ENCODE results near the gene TBC1D14.
A peak's percentile ranks its signal among the peaks of the same experiment; 100 is the strongest.

TBC1D14 gene

DNA sequence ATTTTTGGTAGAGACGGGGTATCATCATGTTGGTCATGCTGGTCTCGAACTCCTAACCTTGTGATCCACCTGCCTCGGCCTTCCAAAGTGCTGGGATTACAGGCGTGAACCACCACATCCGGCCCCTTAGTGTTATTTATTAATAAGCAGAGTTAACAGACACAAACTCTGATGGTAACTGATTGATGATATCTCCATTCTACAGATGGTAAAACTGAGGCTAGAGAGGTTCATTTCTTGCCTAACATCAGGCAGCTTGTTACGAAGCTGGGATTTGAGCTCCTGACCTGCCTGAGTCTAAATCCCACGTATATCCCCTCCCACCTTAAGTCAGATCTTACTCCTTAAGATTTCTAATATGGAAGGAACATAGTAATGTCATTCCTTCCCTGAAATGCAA is 36.9 kb downstream of the TBC1D14 start:
- no peak for TF ChIP-seq ZFX (IDR thresholded peaks at IDR 0.05)
- TF ChIP-seq, protein P1, sequence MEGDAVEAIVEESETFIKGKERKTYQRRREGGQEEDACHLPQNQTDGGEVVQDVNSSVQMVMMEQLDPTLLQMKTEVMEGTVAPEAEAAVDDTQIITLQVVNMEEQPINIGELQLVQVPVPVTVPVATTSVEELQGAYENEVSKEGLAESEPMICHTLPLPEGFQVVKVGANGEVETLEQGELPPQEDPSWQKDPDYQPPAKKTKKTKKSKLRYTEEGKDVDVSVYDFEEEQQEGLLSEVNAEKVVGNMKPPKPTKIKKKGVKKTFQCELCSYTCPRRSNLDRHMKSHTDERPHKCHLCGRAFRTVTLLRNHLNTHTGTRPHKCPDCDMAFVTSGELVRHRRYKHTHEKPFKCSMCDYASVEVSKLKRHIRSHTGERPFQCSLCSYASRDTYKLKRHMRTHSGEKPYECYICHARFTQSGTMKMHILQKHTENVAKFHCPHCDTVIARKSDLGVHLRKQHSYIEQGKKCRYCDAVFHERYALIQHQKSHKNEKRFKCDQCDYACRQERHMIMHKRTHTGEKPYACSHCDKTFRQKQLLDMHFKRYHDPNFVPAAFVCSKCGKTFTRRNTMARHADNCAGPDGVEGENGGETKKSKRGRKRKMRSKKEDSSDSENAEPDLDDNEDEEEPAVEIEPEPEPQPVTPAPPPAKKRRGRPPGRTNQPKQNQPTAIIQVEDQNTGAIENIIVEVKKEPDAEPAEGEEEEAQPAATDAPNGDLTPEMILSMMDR (conservative IDR thresholded peaks at IDR 0.05), result no peak

DNA sequence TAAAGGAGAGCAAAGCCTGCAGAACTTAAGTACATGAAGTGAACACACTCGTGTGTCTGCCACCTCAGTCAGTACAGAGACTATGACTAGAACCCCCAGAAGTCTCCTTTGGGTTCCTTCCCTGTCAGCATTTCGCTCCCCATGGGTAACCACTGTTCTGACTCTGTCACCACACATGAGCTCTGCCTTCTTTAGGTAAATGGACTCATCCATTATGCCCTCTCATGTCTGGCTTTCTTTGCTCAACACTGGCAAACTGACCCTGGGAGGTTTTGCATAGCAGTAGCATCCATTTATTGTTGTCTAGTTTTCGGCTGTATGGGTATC is 38.5 kb downstream of the TBC1D14 start:
- no peak overlapping the region for H3K27ac ChIP-seq
- no peak for TF ChIP-seq ZFX (IDR thresholded peaks at IDR 0.05)
- TF ChIP-seq, protein P1 (conservative IDR thresholded peaks at IDR 0.05), result no peak

More for the DNA sequence above, 36.9 kb downstream of the TBC1D14 start:
- H3K27ac ChIP-seq, result no peak overlapping the region

DNA sequence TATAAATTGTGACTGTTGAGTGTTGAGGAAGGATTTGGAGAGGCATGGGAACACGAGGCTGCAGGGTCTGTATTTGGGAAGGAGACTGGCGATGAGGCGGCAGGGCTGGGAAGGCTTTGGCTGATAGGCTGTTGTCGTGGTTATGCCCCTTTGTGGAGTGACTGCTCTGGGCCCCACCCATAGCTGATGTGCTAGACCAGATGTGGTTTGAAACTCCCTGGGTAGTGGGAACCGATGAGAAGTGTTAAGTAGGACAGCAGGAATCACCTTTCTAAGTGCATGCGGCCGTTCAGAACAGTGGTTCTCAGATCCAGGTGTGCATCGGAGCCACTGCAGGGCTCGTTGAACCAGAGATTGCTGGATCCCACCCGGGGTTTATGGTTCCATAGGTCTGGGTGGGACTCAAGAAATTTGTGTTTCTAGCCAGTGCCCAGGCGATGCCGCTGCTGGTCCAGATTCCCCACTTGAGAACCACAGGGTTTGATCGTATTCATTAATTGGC is 42.3 kb downstream of the TBC1D14 start:
- H3K27ac ChIP-seq, result no peak overlapping the region
- TF ChIP-seq, protein P1 (conservative IDR thresholded peaks at IDR 0.05), result no peak
- TF ChIP-seq ZFX (IDR thresholded peaks at IDR 0.05), result no peak

DNA sequence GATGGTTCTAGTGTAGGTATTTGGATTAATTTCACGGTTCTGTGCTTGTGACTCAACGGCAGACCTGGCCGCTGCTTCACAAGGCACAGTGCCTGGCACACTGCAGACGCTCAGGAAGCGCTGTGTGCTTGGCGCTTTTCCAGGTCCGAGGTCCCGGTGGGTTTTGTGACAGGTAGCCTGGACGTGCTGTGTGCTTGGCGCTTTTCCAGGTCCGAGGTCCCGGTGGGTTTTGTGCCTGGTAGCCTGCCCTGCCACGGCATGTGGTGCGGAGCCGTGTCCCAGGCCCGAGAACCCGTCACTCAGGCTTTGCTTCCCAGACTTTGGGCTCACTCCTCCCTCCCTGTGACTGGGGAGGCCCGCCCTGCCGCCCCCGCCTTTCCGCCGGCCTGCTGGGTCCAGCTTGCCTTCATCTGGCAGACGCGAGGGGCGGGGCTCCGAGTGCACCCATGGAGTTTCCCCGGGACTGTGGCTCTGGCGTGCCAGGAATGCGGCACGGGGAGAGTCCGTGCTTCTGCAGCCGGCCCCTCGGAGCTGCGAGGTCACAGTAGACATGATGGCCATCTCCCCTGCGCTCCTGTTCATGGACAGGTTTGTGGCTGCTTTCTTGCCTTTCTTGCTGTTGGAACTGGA is 44.2 kb downstream of the TBC1D14 start:
- no peak for TF ChIP-seq ZFX (IDR thresholded peaks at IDR 0.05)
- TF ChIP-seq, protein P1 (conservative IDR thresholded peaks at IDR 0.05), result no peak
- H3K27ac ChIP-seq, result peak overlapping the region; percentile 93; the same call in 1 of the 2 replicates

DNA sequence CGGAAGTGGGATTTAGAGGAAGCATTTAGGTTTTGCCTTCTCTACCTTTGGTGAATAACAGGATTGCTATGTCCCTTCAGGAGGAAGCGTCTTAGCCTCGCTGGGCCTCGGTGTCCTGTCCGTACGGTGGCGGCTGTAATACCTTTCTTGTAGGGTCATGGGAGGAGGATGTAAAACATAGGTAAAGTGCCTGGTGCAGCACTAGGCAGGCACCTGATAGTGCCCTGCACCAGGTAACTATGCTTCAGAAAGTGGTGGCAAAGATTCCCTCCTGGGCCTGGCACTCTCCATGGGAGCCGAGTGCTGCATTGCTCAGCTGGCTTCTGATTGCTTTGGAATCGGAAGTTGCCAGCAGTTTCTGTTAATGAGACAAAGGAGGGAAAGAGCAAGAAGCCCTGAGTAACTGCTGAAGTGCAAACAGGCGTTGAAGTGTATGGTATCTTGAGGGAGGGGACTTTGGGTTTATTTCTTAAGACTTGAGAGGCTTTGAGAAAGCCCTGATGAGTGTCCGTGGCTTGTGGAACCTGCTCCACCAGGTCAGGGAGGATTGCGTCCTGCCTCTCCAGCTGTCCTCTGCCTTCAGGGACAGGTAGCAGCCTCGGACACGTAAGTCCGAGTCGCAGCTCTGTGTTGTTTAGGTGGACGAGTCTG is 45.8 kb downstream of the TBC1D14 start:
- H3K27ac ChIP-seq, result peak overlapping the region; percentile 93
- TF ChIP-seq, protein P1 (conservative IDR thresholded peaks at IDR 0.05), result no peak
- TF ChIP-seq ZFX (IDR thresholded peaks at IDR 0.05), result no peak

DNA sequence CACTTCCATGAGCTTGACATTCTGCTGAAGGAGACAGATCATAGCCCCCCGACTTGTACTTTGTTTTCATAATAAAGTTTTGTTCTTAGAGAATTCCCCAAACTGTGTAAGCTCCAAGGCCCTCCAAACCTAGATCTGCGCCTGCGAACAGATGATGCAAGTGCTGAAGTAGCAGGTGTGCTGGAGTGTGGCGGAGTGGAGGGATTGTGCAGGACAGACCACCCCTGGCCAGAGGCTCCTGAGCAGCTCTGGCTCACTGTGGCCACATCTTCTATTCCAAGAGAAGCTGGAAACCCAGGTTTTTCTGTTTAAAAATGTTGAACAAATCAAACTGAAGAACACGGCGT is 46.4 kb downstream of the TBC1D14 start:
- TF ChIP-seq ZFX (IDR thresholded peaks at IDR 0.05), result no peak
- peak overlapping the region; percentile 93 for H3K27ac ChIP-seq

DNA sequence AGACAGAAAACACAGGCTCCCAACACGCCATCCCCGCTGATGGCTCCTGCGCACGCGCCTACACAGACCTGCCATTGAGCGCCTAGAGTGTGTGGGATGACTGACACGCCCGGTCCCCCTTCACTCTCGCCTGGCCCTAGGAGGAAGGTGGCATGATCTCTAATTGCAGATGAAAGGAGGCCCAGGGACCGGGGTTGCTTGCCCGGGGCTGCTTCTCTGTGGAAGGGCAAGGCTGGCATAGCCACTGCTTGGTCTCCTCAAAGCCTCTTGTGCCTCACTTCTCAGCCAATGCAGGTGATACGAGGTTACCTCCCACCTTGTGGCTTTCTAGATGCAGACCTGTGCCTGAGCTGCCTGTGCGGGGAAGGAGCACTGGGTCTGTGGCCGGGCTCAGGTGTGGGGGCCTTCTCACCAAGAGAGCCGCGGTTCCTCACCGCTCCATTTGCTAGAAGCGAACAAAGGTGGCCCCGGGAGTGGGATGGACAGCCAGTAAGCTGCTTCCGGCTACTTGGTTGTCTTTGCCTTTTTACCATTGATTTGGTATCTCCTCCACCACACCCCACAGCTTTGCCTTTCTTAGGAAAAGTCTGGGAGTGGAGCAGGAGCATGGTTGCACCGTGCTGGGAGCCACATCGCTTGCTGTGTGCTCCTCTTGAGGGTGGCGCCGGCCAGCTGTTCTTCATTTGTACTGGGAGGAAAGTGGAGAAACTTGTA is 47.0 kb downstream of the TBC1D14 start:
- TF ChIP-seq ZFX (IDR thresholded peaks at IDR 0.05), result peak; percentile 43; the same call in 1 of the 2 replicates
- TF ChIP-seq, protein P1 (conservative IDR thresholded peaks at IDR 0.05), result no peak
- peak overlapping the region; percentile 93 for H3K27ac ChIP-seq
